ENCODE results near the gene SLC35G6.

The SLC35G6 gene

GRCh38 chr17:7502987-7503386 is 21.7 kb downstream of the SLC35G6 start:
- DNase-seq (ENCODE audit: low spot score) = no peak
- TF ChIP-seq, protein P1, sequence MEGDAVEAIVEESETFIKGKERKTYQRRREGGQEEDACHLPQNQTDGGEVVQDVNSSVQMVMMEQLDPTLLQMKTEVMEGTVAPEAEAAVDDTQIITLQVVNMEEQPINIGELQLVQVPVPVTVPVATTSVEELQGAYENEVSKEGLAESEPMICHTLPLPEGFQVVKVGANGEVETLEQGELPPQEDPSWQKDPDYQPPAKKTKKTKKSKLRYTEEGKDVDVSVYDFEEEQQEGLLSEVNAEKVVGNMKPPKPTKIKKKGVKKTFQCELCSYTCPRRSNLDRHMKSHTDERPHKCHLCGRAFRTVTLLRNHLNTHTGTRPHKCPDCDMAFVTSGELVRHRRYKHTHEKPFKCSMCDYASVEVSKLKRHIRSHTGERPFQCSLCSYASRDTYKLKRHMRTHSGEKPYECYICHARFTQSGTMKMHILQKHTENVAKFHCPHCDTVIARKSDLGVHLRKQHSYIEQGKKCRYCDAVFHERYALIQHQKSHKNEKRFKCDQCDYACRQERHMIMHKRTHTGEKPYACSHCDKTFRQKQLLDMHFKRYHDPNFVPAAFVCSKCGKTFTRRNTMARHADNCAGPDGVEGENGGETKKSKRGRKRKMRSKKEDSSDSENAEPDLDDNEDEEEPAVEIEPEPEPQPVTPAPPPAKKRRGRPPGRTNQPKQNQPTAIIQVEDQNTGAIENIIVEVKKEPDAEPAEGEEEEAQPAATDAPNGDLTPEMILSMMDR (IDR thresholded peaks at IDR 0.05; ENCODE audit: extremely low read depth, missing control alignments) = peak; percentile 3

DNA sequence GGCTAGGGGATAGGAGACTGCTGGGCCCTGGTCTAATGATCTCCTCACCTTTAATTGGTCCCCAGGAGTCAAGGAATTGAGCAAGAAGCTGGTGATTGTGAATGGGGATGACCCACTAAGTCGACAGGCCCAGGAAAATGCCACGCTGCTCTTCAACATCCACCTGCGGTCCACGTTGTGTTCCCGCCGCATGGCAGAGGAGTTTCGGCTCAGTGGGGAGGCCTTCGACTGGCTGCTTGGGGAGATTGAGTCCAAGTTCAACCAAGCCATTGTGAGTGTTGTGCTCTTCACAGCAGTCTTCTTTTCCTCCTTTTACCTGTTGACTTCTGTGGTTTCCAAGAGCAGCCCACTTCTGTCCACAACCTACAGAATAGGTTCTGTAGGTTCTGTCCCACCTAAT is 22.3 kb downstream of the SLC35G6 start:
- TF ChIP-seq, protein P1 (IDR thresholded peaks at IDR 0.05; ENCODE audit: extremely low read depth, missing control alignments) = no peak
- no peak for DNase-seq (ENCODE audit: low spot score)

GRCh38 chr17:7508145-7508544 is 26.9 kb downstream of the SLC35G6 start:
- DNase-seq (ENCODE audit: low spot score) = no peak
- TF ChIP-seq, protein P1 (IDR thresholded peaks at IDR 0.05; ENCODE audit: extremely low read depth, missing control alignments) = no peak

DNA sequence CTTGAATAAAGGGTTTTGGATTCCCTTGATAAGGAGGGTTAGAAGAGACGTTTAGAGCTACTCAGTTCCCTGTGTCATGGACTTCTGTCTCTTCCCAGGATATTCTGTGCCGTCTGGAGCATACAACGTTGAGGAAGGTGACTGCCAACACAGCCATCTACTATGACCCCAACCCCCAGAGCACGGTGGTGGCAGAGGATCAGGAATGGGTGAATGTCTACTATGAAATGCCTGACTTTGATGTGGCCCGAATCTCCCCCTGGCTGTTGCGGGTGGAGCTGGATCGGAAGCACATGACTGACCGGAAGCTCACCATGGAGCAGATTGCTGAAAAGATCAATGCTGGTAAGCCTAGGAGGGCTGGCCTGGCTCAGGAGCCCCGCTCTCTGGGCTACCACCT is 27.6 kb downstream of the SLC35G6 start:
- DNase-seq (ENCODE audit: low spot score) = no peak
- TF ChIP-seq, protein P1 (IDR thresholded peaks at IDR 0.05; ENCODE audit: extremely low read depth, missing control alignments) = no peak

DNA sequence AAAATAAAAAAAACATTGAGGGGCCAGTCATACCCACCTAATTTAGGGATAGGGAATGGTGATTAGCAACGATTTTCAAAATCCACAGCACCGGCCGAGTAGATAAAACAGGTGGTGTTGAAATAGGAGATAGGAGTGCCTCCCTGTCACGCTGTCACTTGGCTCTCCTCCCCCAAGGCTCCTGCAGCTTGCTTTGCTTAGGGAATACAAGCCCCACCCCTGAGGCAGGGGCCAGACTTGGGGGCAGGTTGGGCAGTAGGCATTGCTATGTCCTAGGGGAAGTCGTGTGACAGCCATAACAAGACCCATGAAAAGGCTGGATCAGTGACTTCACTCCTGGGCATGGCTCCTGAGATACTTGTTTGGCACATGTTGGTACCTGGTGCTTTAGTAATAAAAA is 28.7 kb downstream of the SLC35G6 start:
- TF ChIP-seq, protein P1 (IDR thresholded peaks at IDR 0.05; ENCODE audit: extremely low read depth, missing control alignments) = no peak
- DNase-seq (ENCODE audit: low spot score) = no peak

GRCh38 chr17:7511108-7511507 is 29.9 kb downstream of the SLC35G6 start:
- TF ChIP-seq, protein P1 (IDR thresholded peaks at IDR 0.05; ENCODE audit: extremely low read depth, missing control alignments) = no peak
- DNase-seq (ENCODE audit: low spot score) = no peak

DNA sequence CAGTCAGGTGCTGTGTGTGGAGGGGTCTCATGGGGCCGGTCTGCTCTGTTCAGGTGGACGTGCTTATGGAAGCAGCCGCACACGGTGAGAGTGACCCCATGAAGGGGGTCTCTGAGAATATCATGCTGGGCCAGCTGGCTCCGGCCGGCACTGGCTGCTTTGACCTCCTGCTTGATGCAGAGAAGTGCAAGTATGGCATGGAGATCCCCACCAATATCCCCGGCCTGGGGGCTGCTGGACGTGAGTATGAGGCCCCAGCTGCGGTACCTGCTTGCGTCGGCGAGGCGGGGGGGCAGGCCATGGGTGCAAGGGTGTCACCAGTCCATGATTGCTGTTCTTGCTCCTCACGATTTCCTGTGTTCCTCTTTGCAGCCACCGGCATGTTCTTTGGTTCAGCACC is 30.9 kb downstream of the SLC35G6 start:
- TF ChIP-seq, protein P1 (IDR thresholded peaks at IDR 0.05; ENCODE audit: extremely low read depth, missing control alignments) = no peak
- no peak for DNase-seq (ENCODE audit: low spot score)

Data from GM20000 (cell line).